Mesenchymal stem cell (in vitro differentiated cells and primary cell): ENCODE data around the gene CALCR.

Experiments used
- DNase-seq: peaks from one replicate; pipeline ENCODE4 v3.0.0-alpha.2; 2013
- H2AFZ ChIP-seq: one replicate; pipeline ENCODE4 v1.6.1; 2013; ENCODE audit warnings: low read depth, mild to moderate bottlenecking, control low read depth, inconsistent platforms, low read length, moderate library complexity
- H2AK5ac ChIP-seq: 2 replicates; pipeline ENCODE4 v1.6.1; 2013; ENCODE audit warnings: low read length, moderate library complexity, mild to moderate bottlenecking, inconsistent platforms; ENCODE audit not compliant: severe bottlenecking
- H2BK120ac ChIP-seq: one replicate; pipeline ENCODE4 v1.6.1; 2013; ENCODE audit warnings: low read depth, mild to moderate bottlenecking, inconsistent platforms, low read length, moderate library complexity
- H2BK12ac ChIP-seq, 2 experiments: one replicate each; pipeline ENCODE4 v1.6.1; 2013; ENCODE audit warnings: inconsistent platforms in 2 of 2, low read length in 2 of 2, mild to moderate bottlenecking in 2 of 2, moderate library complexity in 2 of 2, control low read depth in 1 of 2
- H2BK15ac ChIP-seq: one replicate; pipeline ENCODE4 v1.6.1; 2013; ENCODE audit warnings: mild to moderate bottlenecking, low read depth, inconsistent platforms; ENCODE audit not compliant: poor library complexity, severe bottlenecking
- H2BK5ac ChIP-seq: 2 replicates; pipeline ENCODE4 v1.6.1; 2013; ENCODE audit warnings: low read depth, mild to moderate bottlenecking, low read length, control low read depth, inconsistent platforms; ENCODE audit not compliant: poor library complexity, severe bottlenecking
- H3K14ac ChIP-seq, 2 experiments: one replicate each; pipeline ENCODE4 v1.6.1; 2013; ENCODE audit warnings: inconsistent platforms in 2 of 2, low read length in 2 of 2, control low read depth in 1 of 2, mild to moderate bottlenecking in 1 of 2, moderate library complexity in 1 of 2
- H3K18ac ChIP-seq, 2 experiments: one replicate each; pipeline ENCODE4 v1.6.1; 2013; ENCODE audit warnings: inconsistent platforms in 2 of 2, low read length in 2 of 2, control low read depth in 1 of 2, low read depth in 1 of 2, mild to moderate bottlenecking in 1 of 2
- H3K23ac ChIP-seq, 2 experiments: one replicate each; pipeline ENCODE4 v1.6.1; 2013; ENCODE audit warnings: inconsistent platforms in 2 of 2, low read length in 2 of 2, mild to moderate bottlenecking in 2 of 2, moderate library complexity in 2 of 2, control low read depth in 1 of 2
- H3K27ac ChIP-seq: 2 replicates; pipeline ENCODE4 v1.5.1; 2013; ENCODE audit warnings: mild to moderate bottlenecking, moderate library complexity, low read length, control low read depth, inconsistent platforms; ENCODE audit not compliant: poor library complexity, severe bottlenecking
- H3K27me3 ChIP-seq, 2 experiments: 2 replicates each; pipeline versions ENCODE4 v1.6.1 to v1.7.0; 2013; ENCODE audit warnings: low read length in 2 of 2, mild to moderate bottlenecking in 2 of 2, moderate library complexity in 2 of 2, control low read depth in 1 of 2, inconsistent platforms in 1 of 2; ENCODE audit not compliant: control insufficient read depth in 1 of 2, insufficient read depth in 1 of 2
- H3K36me3 ChIP-seq, 2 experiments: 2 replicates each; pipeline versions ENCODE4 v1.6.1 to v1.7.0; 2013; ENCODE audit warnings: low read length in 2 of 2, control low read depth in 1 of 2, inconsistent platforms in 1 of 2, low read depth in 1 of 2, mild to moderate bottlenecking in 1 of 2; ENCODE audit not compliant: insufficient read depth in 2 of 2, control insufficient read depth in 1 of 2
- H3K4ac ChIP-seq, 2 experiments: one replicate each; pipeline ENCODE4 v1.6.1; 2013; ENCODE audit warnings: inconsistent platforms in 2 of 2, low read length in 2 of 2, mild to moderate bottlenecking in 2 of 2, moderate library complexity in 2 of 2, control low read depth in 1 of 2, low read depth in 1 of 2
- H3K4me1 ChIP-seq: 2 replicates; pipeline ENCODE4 v1.6.1; 2013; ENCODE audit warnings: low read depth, low read length, control low read depth; ENCODE audit not compliant: control insufficient read depth, insufficient read depth
- H3K4me2 ChIP-seq: 2 replicates; pipeline ENCODE4 v1.6.1; 2013; ENCODE audit warnings: low read length, mild to moderate bottlenecking, inconsistent platforms; ENCODE audit not compliant: poor library complexity, severe bottlenecking
- H3K4me3 ChIP-seq, 2 experiments: 2 replicates each; pipeline versions ENCODE4 v1.5.1 to v1.7.0; 2013; ENCODE audit warnings: low read length in 2 of 2, mild to moderate bottlenecking in 2 of 2, control low read depth in 1 of 2, low read depth in 1 of 2; ENCODE audit not compliant: insufficient read depth in 1 of 2
- H3K79me1 ChIP-seq: replicated peaks from 2 replicates; pipeline ENCODE4 v1.6.1; 2013; ENCODE audit warnings: mild to moderate bottlenecking, control low read depth, low read length, inconsistent platforms; ENCODE audit not compliant: poor library complexity, severe bottlenecking
- H3K9ac ChIP-seq: 2 replicates; pipeline ENCODE4 v1.7.0; 2013; ENCODE audit warnings: mild to moderate bottlenecking, low read length, moderate library complexity
- H3K9me3 ChIP-seq: 2 replicates; pipeline ENCODE4 v1.7.0; 2013; ENCODE audit warnings: mild to moderate bottlenecking, low read length; ENCODE audit not compliant: control insufficient read depth
- H4K8ac ChIP-seq: one replicate; pipeline ENCODE4 v1.6.1; 2013; ENCODE audit warnings: inconsistent platforms, mild to moderate bottlenecking, low read length, moderate library complexity
- H4K91ac ChIP-seq: one replicate; pipeline ENCODE4 v1.6.1; 2013; ENCODE audit warnings: mild to moderate bottlenecking, low read length, inconsistent platforms
- WGBS: methylation state at CpG from one replicate; pipeline ENCODE4 v1.1.7; 2013; ENCODE audit warnings: mixed read lengths; 5-methylcytosine and 5-hydroxymethylcytosine counted together

The CALCR gene

DNA sequence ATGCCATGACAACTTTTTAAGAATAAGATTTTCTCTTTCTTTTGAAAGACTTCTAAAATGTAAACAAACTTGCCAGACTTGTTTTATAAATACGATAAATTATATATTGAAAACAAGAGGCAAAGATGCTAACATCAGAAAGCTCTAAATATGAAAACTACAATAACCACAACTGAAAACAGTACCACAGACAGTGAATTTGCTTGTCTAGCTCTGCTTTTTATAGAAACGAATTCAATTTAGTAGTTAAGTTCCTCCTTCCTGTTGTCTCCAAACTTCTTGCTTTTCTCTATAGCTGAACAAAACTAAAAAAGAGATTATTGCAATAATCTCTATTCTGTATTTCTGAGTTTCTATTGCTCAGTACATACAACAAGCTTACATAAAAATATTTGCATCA is 147.4 kb downstream of the CALCR start:
- no peak overlapping the region for H3K4ac ChIP-seq
- no peak overlapping the region for H3K14ac ChIP-seq
- DNase-seq = no peak
- no peak overlapping the region for H2BK120ac ChIP-seq
- no peak overlapping the region for H3K4me3 ChIP-seq
- no peaks in the 10 kb centered on the region for H3K4me1 ChIP-seq
- H2AFZ ChIP-seq = no peak overlapping the region
- WGBS = no CpG with 5 or more reads among the region's 2 CpGs
- no peak overlapping the region for H4K8ac ChIP-seq
- H3K36me3 ChIP-seq = no peaks in the 10 kb centered on the region
- no peak overlapping the region for H2AK5ac ChIP-seq
- H3K79me1 ChIP-seq = no peaks in the 10 kb centered on the region
- no peak overlapping the region for H2BK5ac ChIP-seq
- no peak overlapping the region for H2BK12ac ChIP-seq
- no peak overlapping the region for H4K91ac ChIP-seq
- no peak overlapping the region for H2BK15ac ChIP-seq
- no peaks in the 10 kb centered on the region for H3K9me3 ChIP-seq
- no peak overlapping the region for H3K4me2 ChIP-seq
- no peak overlapping the region for H3K18ac ChIP-seq
- H3K23ac ChIP-seq = no peak overlapping the region
- no peak overlapping the region for H3K9ac ChIP-seq
- H3K27me3 ChIP-seq = no peaks in the 10 kb centered on the region
- H3K27ac ChIP-seq = no peak overlapping the region

DNA sequence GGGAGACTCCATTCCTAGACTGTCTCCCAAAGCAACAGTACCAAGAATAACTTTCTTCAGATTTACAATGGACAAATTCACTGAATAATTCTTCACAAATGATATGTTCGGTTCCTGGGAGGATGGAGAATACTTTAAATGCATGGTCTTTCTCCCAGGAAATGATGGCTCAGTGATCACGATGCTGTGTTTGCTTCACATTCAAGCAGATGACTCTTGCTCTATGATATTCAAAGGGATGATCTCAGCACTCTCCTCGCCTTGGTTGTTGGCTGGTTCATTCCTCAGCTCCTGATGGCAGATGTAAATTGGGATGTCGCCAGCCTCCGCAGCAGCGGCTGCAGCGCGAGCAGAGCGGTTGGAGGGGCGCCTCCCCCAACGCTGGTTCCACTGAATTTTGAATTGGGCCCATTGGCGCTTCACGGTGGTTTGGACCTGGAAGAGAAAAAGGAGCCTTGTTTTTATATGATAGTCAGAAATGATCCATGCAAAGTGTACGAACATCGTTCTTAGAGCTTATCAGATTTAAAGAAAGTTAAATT is 148.3 kb downstream of the CALCR start:
- DNase-seq = no peak
- Histone ChIP-seq H2BK5ac (no peak overlapping the region), H3K9me3 (no peaks in the 10 kb centered on the region), H3K4me3 (no peak overlapping the region), H3K4me1 (no peaks in the 10 kb centered on the region), H3K18ac (no peak overlapping the region), H3K14ac (no peak overlapping the region), H3K79me1 (no peaks in the 10 kb centered on the region), H4K91ac (no peak overlapping the region), H2BK15ac (no peak overlapping the region), H3K4ac (no peak overlapping the region), H3K23ac (no peak overlapping the region), H2AFZ (no peak overlapping the region), H4K8ac (no peak overlapping the region), H2AK5ac (no peak overlapping the region), H3K27me3 (no peaks in the 10 kb centered on the region), H3K4me2 (no peak overlapping the region), H3K36me3 (no peaks in the 10 kb centered on the region), H3K27ac (no peak overlapping the region), H2BK12ac (no peak overlapping the region), H2BK120ac (no peak overlapping the region), H3K9ac (no peak overlapping the region)
- WGBS = 94% methylated on average over 15 of the region's 15 CpGs

DNA sequence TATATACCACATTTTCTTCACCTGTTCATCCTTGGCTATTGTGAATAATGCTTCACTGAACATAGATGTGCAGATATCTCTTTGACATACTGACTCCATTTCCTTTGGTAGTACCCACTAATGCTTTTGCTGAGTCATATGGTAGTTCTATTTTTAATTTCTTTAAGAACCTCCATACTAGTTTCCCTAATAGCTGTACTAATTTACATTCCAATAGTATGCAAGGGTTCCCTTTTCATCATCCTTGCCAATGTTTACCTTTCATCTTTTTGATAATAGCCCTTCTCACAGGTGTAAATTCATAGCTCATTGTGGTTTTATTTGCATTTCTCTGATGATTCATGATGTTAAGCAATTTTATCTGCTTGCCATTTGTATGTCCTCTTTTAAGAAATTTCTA is 159.9 kb downstream of the CALCR start:
- Histone ChIP-seq H2BK12ac (no peak overlapping the region), H2AK5ac (no peak overlapping the region), H4K91ac (no peak overlapping the region), H3K9ac (no peak overlapping the region), H2BK5ac (no peak overlapping the region), H2AFZ (no peak overlapping the region), H3K79me1 (no peaks in the 10 kb centered on the region), H3K23ac (no peak overlapping the region), H3K27ac (no peak overlapping the region), H3K14ac (no peak overlapping the region), H3K27me3 (peaks cover 10 to 15% of the 10 kb centered on the region in 2 experiments), H3K4me2 (no peak overlapping the region), H2BK15ac (no peak overlapping the region), H3K18ac (no peak overlapping the region), H3K9me3 (no peaks in the 10 kb centered on the region), H3K4me3 (no peak overlapping the region), H2BK120ac (no peak overlapping the region), H3K4ac (no peak overlapping the region), H3K4me1 (no peaks in the 10 kb centered on the region), H4K8ac (no peak overlapping the region), H3K36me3 (no peaks in the 10 kb centered on the region)
- DNase-seq = no peak

DNA sequence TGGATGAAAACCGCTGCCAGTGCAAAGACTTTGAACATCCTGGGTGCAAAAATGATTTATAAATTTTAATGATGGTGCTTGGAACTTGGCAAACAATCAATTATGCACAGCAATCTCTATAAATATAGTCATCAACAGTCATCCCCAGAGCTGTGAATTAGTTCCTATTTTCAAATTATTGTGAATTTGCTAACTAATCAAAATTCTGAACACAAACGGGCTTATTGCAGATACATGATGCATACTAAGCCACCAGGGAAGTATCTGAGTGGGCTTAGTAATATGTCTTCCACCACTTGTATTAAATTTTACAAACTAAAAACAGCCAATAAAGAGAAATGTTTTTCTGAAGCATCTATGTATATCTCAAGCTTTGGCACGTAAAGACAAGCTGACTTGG is 165.2 kb downstream of the CALCR start:
- no peak overlapping the region for H2AFZ ChIP-seq
- H2BK120ac ChIP-seq = no peak overlapping the region
- no peak overlapping the region for H3K18ac ChIP-seq
- H2BK12ac ChIP-seq = no peak overlapping the region
- H3K4me3 ChIP-seq = no peak overlapping the region
- 75% methylated on average over 2 of the region's 3 CpGs for WGBS
- no peak overlapping the region for H3K27ac ChIP-seq
- no peak overlapping the region for H3K9ac ChIP-seq
- H3K4me1 ChIP-seq = no peaks in the 10 kb centered on the region
- peaks cover 10 to 15% of the 10 kb centered on the region in 2 experiments for H3K27me3 ChIP-seq
- no peak overlapping the region for H2BK15ac ChIP-seq
- no peaks in the 10 kb centered on the region for H3K36me3 ChIP-seq
- no peaks in the 10 kb centered on the region for H3K79me1 ChIP-seq
- no peak overlapping the region for H4K91ac ChIP-seq
- no peak overlapping the region for H4K8ac ChIP-seq
- no peak for DNase-seq
- H3K9me3 ChIP-seq = peaks cover 14% of the 10 kb centered on the region
- no peak overlapping the region for H3K14ac ChIP-seq
- no peak overlapping the region for H2BK5ac ChIP-seq
- no peak overlapping the region for H3K23ac ChIP-seq
- H2AK5ac ChIP-seq = no peak overlapping the region
- H3K4ac ChIP-seq = no peak overlapping the region
- no peak overlapping the region for H3K4me2 ChIP-seq
